ENCODE results near the gene FGD2. TPM values are rescaled to one million over a fixed set of nuclear protein-coding genes. Genes with fewer than 3 reads are reported as not detected.

The FGD2 gene
- polyA plus RNA-seq, 1 donor from 2014 or later: not detected

DNA sequence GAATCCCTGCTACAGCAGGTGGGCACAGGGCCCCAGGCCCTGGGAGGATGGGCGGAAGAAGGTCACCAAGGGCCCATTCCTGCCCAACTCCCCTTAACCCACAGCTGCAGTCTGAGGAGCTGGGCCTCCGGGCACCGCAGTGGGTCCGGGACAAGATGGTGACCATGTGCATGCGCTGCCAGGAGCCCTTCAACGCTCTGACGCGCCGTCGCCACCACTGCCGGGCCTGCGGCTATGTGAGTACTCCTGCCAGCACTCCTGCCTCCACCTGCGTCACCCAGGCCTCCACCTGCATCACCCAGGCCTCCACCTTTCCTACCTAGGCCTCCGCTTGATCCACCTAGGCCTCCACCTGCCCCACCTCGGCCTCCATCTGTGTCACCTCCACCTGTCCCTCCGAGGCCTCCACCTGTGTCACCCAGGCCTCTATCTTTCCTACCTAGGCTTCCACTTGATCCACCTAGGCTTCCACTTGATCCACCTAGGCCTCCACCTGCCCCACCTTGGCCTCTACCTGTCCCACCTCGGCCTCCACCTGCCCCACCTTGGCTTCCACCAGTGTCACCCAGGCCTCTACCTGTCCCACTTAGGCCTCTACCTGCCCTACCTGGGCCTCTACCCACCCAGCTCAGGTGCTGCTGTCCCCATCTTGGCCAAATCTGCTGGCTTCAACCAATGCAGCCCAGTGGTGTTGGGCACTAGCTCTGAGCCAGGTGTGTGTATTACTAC, 16.8 kb downstream of the FGD2 start:
- no peaks in the 10 kb centered on the region for H3K36me3 ChIP-seq (ENCODE audit: insufficient read depth, low read length)
- H3K9ac ChIP-seq (ENCODE audit: low read length): no peak overlapping the region
- no peaks in the 10 kb centered on the region for H3K27me3 ChIP-seq (ENCODE audit: insufficient read depth, low read depth, low read length)
- no peak for TF ChIP-seq RAD21 (conservative IDR thresholded peaks at IDR 0.05)
- no peak for TF ChIP-seq EP300 (conservative IDR thresholded peaks at IDR 0.05; ENCODE audit: poor library complexity, severe bottlenecking)
- TF ChIP-seq, protein P1, sequence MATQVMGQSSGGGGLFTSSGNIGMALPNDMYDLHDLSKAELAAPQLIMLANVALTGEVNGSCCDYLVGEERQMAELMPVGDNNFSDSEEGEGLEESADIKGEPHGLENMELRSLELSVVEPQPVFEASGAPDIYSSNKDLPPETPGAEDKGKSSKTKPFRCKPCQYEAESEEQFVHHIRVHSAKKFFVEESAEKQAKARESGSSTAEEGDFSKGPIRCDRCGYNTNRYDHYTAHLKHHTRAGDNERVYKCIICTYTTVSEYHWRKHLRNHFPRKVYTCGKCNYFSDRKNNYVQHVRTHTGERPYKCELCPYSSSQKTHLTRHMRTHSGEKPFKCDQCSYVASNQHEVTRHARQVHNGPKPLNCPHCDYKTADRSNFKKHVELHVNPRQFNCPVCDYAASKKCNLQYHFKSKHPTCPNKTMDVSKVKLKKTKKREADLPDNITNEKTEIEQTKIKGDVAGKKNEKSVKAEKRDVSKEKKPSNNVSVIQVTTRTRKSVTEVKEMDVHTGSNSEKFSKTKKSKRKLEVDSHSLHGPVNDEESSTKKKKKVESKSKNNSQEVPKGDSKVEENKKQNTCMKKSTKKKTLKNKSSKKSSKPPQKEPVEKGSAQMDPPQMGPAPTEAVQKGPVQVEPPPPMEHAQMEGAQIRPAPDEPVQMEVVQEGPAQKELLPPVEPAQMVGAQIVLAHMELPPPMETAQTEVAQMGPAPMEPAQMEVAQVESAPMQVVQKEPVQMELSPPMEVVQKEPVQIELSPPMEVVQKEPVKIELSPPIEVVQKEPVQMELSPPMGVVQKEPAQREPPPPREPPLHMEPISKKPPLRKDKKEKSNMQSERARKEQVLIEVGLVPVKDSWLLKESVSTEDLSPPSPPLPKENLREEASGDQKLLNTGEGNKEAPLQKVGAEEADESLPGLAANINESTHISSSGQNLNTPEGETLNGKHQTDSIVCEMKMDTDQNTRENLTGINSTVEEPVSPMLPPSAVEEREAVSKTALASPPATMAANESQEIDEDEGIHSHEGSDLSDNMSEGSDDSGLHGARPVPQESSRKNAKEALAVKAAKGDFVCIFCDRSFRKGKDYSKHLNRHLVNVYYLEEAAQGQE (IDR thresholded peaks at IDR 0.05; ENCODE audit: borderline replicate concordance): no peak
- TF ChIP-seq SMC3 (conservative IDR thresholded peaks at IDR 0.05; ENCODE audit: poor library complexity): no peak
- TF ChIP-seq, protein P2, sequence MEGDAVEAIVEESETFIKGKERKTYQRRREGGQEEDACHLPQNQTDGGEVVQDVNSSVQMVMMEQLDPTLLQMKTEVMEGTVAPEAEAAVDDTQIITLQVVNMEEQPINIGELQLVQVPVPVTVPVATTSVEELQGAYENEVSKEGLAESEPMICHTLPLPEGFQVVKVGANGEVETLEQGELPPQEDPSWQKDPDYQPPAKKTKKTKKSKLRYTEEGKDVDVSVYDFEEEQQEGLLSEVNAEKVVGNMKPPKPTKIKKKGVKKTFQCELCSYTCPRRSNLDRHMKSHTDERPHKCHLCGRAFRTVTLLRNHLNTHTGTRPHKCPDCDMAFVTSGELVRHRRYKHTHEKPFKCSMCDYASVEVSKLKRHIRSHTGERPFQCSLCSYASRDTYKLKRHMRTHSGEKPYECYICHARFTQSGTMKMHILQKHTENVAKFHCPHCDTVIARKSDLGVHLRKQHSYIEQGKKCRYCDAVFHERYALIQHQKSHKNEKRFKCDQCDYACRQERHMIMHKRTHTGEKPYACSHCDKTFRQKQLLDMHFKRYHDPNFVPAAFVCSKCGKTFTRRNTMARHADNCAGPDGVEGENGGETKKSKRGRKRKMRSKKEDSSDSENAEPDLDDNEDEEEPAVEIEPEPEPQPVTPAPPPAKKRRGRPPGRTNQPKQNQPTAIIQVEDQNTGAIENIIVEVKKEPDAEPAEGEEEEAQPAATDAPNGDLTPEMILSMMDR (IDR thresholded peaks at IDR 0.05; ENCODE audit: poor library complexity, severe bottlenecking): no peak
- TF ChIP-seq EZH2 (IDR thresholded peaks at IDR 0.05; ENCODE audit: borderline replicate concordance, insufficient read depth, low read length, poor library complexity, severe bottlenecking): no peak
- no peak for TF ChIP-seq TAF1 (IDR thresholded peaks at IDR 0.05; ENCODE audit: low read depth)
- TF ChIP-seq POLR2AphosphoS5 (IDR thresholded peaks at IDR 0.05): no peak
- TF ChIP-seq MXI1 (conservative IDR thresholded peaks at IDR 0.05; ENCODE audit: poor library complexity, severe bottlenecking): no peak
- no peak overlapping the region for H3K4me2 ChIP-seq (ENCODE audit: low read length)
- H3K9me3 ChIP-seq (ENCODE audit: low read length): no peaks in the 10 kb centered on the region
- H3F3A ChIP-seq (ENCODE audit: insufficient read depth, low read length, poor library complexity, severe bottlenecking): no peaks in the 10 kb centered on the region
- no peak overlapping the region for H3K27ac ChIP-seq (ENCODE audit: low read length)
- no peak overlapping the region for H3K4me3 ChIP-seq (ENCODE audit: low read length)
- H2AFZ ChIP-seq (ENCODE audit: low read depth, low read length): no peak overlapping the region
- H4K20me1 ChIP-seq (ENCODE audit: insufficient read depth): no peaks in the 10 kb centered on the region
- no peaks in the 10 kb centered on the region for H3K9me2 ChIP-seq (ENCODE audit: insufficient read depth, low read length)
- H3K79me2 ChIP-seq (replicated peaks; ENCODE audit: insufficient read depth, low read length): no peaks in the 10 kb centered on the region

DNA sequence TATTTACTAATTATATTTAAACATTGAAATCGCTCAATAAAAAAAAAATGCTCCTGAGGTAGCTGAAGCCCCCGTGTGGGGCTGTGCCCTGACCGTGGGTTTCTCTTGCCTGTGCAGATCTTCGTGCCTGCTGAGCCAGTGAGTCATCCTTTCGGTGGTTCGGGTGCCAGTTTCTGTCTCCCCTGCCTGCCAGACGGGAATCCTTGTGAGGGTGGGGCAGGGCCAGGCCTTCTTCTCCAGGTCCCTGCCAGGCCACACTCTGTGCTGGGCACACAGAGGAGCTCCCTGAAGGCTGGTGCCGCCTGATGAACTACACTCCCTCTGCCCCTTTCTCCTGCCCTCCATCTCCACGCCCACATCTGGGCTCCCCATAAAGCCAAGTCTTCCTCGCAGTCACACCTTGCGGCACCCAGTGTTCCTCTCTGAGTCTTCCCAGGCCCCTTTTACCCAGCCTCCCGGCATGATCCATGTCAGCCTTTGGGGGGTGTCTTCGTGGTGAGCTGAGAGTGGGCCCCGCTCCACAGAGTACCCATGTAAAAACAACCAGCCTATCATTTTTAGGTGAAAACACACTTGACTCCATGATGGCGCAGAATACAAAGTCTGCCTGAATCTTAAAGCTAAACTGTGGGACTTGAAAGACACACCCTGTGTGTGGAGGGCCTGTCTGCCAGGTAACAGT, 19.3 kb downstream of the FGD2 start:
- H2AFZ ChIP-seq (ENCODE audit: low read depth, low read length): no peak overlapping the region
- H3K4me3 ChIP-seq (ENCODE audit: low read length): no peak overlapping the region
- H3K9me3 ChIP-seq (ENCODE audit: low read length): no peaks in the 10 kb centered on the region
- no peaks in the 10 kb centered on the region for H3K36me3 ChIP-seq (ENCODE audit: insufficient read depth, low read length)
- H3K27me3 ChIP-seq (ENCODE audit: insufficient read depth, low read depth, low read length): no peaks in the 10 kb centered on the region
- no peaks in the 10 kb centered on the region for H3K9me2 ChIP-seq (ENCODE audit: insufficient read depth, low read length)
- no peak overlapping the region for H3K9ac ChIP-seq (ENCODE audit: low read length)
- TF ChIP-seq MXI1 (conservative IDR thresholded peaks at IDR 0.05; ENCODE audit: poor library complexity, severe bottlenecking) (no peak), TAF1 (IDR thresholded peaks at IDR 0.05; ENCODE audit: low read depth) (no peak), EP300 (conservative IDR thresholded peaks at IDR 0.05; ENCODE audit: poor library complexity, severe bottlenecking) (no peak)
- TF ChIP-seq, protein P2 (IDR thresholded peaks at IDR 0.05; ENCODE audit: poor library complexity, severe bottlenecking): no peak
- no peaks in the 10 kb centered on the region for H3F3A ChIP-seq (ENCODE audit: insufficient read depth, low read length, poor library complexity, severe bottlenecking)
- no peaks in the 10 kb centered on the region for H3K79me2 ChIP-seq (replicated peaks; ENCODE audit: insufficient read depth, low read length)
- no peak overlapping the region for H3K4me2 ChIP-seq (ENCODE audit: low read length)
- H4K20me1 ChIP-seq (ENCODE audit: insufficient read depth): no peaks in the 10 kb centered on the region
- no peak overlapping the region for H3K27ac ChIP-seq (ENCODE audit: low read length)

Measured in neural cell (in vitro differentiated cells).